HG02798 (cell line): ENCODE results near the gene RNASE11.

Experiments used
- ATAC-seq: cut with Tn5 transposase; IDR thresholded peaks from one replicate; pipeline ENCODE4 v1.9.1; 2021; ENCODE audit warnings: mild to moderate bottlenecking; ENCODE audit not compliant: unreplicated experiment, poor library complexity

Gene RNASE11

DNA sequence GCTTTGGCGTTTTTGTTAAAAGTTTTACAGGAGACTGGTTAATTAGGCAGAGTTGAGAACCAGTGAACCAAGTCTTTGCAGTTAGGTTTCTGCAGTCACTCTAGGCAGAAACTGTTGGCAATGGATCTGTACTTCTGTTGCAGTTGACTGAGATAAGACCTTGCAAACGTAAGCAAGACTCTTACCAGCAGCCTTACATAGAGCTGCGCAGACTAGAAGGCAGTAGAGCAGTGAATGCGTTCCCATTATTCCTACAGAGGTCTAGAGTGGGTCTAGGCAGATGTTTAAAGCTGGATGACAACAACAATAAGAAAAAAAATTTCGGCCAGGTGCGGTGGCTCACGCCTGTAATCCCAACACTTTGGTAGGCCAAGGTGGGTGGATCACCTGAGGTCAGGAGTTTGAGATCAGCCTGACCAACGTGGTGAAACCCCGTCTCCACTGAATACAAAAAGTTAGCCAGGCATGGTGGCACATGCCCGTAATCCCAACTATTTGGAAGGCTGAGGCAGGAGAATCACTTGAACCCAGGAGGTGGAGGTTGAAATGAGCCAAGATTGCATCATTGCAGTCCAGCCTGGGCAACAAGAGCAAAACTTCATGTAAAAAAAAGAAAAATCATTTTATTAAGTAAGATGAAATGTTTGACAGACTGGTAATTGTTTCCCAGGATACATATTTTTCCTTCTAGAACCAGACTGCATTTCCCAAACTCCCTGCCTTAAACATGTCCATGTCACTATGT lies 39.2 kb downstream of the RNASE11 start:
- ATAC-seq: no peak

DNA sequence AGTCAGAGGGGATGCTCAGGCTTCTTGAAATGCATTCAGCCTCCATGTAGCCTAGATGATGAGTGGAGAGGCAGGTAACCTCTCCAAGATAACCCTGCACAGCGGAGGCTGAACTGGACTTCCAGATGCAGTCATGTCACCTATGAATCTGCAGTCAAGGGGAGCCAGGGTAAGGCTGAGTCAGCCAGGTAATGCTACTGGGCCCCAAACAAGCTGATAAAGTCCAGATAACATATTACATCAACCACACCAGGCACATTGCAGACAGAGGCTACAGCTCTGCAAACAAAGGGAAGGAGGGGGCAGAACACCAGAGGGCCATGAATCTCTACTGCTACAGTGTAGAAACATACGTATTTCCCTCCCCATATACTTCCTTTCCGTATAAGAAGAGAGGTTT lies 40.9 kb downstream of the RNASE11 start:
- no peak for ATAC-seq

DNA sequence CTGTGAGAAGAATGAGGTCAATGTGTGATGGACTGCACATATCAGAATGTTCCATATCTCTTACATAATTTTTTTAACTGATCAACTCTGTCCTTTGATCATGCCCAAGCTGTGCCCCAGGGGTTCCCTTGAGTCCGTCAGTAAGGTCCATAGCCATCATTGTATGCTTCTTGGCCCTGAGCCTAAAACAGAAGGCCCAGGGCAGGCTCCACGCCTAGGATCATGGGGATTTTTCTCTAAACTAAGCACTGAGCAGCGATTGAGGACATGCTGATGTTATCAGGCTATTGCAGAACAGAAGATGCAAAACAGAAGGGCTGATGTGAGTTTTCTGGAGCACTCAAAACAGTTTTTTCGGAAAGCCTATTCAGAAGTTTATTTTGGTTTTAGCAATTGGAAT lies 47.9 kb downstream of the RNASE11 start:
- no peak for ATAC-seq
